Lower leg skin (tissue), 3 donors: ENCODE measurements around the gene CNTRL.

Experiments
- POLR2A ChIP-seq, 2 donors: fragments of 450-650 bp; IDR thresholded peaks; one replicate each; pipeline ENCODE4 v1.6.1; 2016 to 2017; ENCODE audit warnings: antibody characterized with exemption in 2 of 2, mild to moderate bottlenecking in 1 of 2, moderate library complexity in 1 of 2
- TF ChIP-seq, protein P1 (sequence below), 3 donors: fragments of 450-650 bp; IDR thresholded peaks; one replicate each; pipeline ENCODE4 v1.5.1; 2016; ENCODE audit warnings: antibody characterized with exemption in 3 of 3, mild to moderate bottlenecking in 3 of 3, moderate library complexity in 2 of 3

DNA sequence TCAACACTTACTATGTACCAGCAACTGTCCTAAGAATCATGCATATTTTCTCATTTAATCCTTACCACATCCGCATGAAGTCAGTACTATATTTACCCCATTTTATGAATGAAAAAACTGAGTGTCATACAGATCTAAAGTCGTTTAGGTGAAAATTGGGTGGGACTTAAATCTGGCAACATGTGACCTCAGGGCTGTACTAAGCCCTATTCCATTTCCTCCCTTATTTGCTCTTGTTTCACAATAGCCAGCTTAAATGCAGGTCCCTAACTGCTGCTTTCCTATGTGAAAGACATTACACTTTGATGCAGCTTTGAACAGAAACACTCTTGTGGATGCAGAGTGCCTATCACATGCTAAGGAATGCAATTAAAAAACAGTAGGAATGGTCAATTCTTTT, 129.4 kb downstream of the CNTRL start:
- no peak for TF ChIP-seq POLR2A (IDR thresholded peaks at IDR 0.05)
- TF ChIP-seq, protein P1, sequence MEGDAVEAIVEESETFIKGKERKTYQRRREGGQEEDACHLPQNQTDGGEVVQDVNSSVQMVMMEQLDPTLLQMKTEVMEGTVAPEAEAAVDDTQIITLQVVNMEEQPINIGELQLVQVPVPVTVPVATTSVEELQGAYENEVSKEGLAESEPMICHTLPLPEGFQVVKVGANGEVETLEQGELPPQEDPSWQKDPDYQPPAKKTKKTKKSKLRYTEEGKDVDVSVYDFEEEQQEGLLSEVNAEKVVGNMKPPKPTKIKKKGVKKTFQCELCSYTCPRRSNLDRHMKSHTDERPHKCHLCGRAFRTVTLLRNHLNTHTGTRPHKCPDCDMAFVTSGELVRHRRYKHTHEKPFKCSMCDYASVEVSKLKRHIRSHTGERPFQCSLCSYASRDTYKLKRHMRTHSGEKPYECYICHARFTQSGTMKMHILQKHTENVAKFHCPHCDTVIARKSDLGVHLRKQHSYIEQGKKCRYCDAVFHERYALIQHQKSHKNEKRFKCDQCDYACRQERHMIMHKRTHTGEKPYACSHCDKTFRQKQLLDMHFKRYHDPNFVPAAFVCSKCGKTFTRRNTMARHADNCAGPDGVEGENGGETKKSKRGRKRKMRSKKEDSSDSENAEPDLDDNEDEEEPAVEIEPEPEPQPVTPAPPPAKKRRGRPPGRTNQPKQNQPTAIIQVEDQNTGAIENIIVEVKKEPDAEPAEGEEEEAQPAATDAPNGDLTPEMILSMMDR (IDR thresholded peaks at IDR 0.05): no peak
